Neuronal stem cell (in vitro differentiated cells): Measurements from ENCODE around the gene NUP188. TPM values are rescaled to one million over a fixed set of nuclear protein-coding genes. Genes with fewer than 3 reads are reported as not detected.

Experiments
- DNase-seq: peaks from one replicate; pipeline ENCODE4 v3.0.0-alpha.2; 2013; ENCODE audit warnings: low spot score
- H2AFZ ChIP-seq: one replicate; pipeline ENCODE4 v1.6.1; 2013; ENCODE audit warnings: mild to moderate bottlenecking, low read length, inconsistent platforms
- H2AK5ac ChIP-seq: 2 replicates; pipeline ENCODE4 v1.6.1; 2013; ENCODE audit warnings: low read depth, mild to moderate bottlenecking, inconsistent platforms, low read length, moderate library complexity, mixed read lengths
- H2BK120ac ChIP-seq: 2 replicates; pipeline ENCODE4 v1.6.1; 2013; ENCODE audit warnings: low read depth, mild to moderate bottlenecking, inconsistent platforms, low read length, moderate library complexity, mixed read lengths
- H2BK12ac ChIP-seq: one replicate; pipeline ENCODE4 v1.6.1; 2013; ENCODE audit warnings: low read length, inconsistent platforms
- H2BK15ac ChIP-seq: 2 replicates; pipeline ENCODE4 v1.6.1; 2013; ENCODE audit warnings: mild to moderate bottlenecking, low read length, inconsistent platforms, mixed read lengths
- H2BK5ac ChIP-seq: one replicate; pipeline ENCODE4 v1.6.1; 2013; ENCODE audit warnings: inconsistent platforms, mild to moderate bottlenecking, low read length, moderate library complexity
- H3K14ac ChIP-seq: one replicate; pipeline ENCODE4 v1.6.1; 2013; ENCODE audit warnings: low read length, inconsistent platforms
- H3K18ac ChIP-seq: 2 replicates; pipeline ENCODE4 v1.6.1; 2013; ENCODE audit warnings: low read length, inconsistent platforms
- H3K23ac ChIP-seq: 2 replicates; pipeline ENCODE4 v1.6.1; 2013; ENCODE audit warnings: low read depth, mild to moderate bottlenecking, mixed read lengths, low read length, inconsistent platforms; ENCODE audit not compliant: poor library complexity
- H3K27ac ChIP-seq: replicated peaks from 3 replicates; pipeline ENCODE4 v1.5.1; 2013; ENCODE audit warnings: low read length, inconsistent platforms
- H3K27me3 ChIP-seq, 3 experiments: 2 replicates each; pipeline ENCODE4 v1.6.1; 2013; ENCODE audit warnings: low read length in 3 of 3, mild to moderate bottlenecking in 2 of 3, inconsistent platforms in 1 of 3, low read depth in 1 of 3, mixed read lengths in 1 of 3, moderate library complexity in 1 of 3; ENCODE audit not compliant: control insufficient read depth in 3 of 3, insufficient read depth in 3 of 3
- H3K36me3 ChIP-seq, 2 donors: replicated peaks in 1 of 2; 2 replicates each; pipeline ENCODE4 v1.6.1; 2013; ENCODE audit warnings: low read length in 2 of 2; ENCODE audit not compliant: control insufficient read depth in 2 of 2, insufficient read depth in 2 of 2
- H3K4ac ChIP-seq: 2 replicates; pipeline ENCODE4 v1.6.1; 2013; ENCODE audit warnings: inconsistent platforms, mild to moderate bottlenecking, low read length, moderate library complexity
- H3K4me1 ChIP-seq, 2 donors: 1 replicate in 1 of 2; 2 replicates in 1 of 2; pipeline ENCODE4 v1.6.1; 2013; ENCODE audit warnings: low read length in 2 of 2, low read depth in 1 of 2; ENCODE audit not compliant: control insufficient read depth in 2 of 2, insufficient read depth in 1 of 2
- H3K4me2 ChIP-seq: one replicate; pipeline ENCODE4 v1.6.1; 2013; ENCODE audit warnings: mild to moderate bottlenecking, low read length, inconsistent platforms; ENCODE audit not compliant: insufficient read depth, poor library complexity, severe bottlenecking
- H3K4me3 ChIP-seq, 2 donors: 2 replicates each; pipeline ENCODE4 v1.5.1; 2013; ENCODE audit warnings: low read length in 2 of 2, mild to moderate bottlenecking in 2 of 2, inconsistent platforms in 1 of 2, moderate library complexity in 1 of 2
- H3K79me1 ChIP-seq: one replicate; pipeline ENCODE4 v1.6.1; 2013; ENCODE audit warnings: low read depth, mild to moderate bottlenecking, inconsistent platforms, low read length, moderate library complexity
- H3K9ac ChIP-seq: one replicate; pipeline ENCODE4 v1.6.1; 2013; ENCODE audit warnings: mild to moderate bottlenecking, low read depth, low read length, inconsistent platforms; ENCODE audit not compliant: poor library complexity
- H3K9me3 ChIP-seq, 2 donors: replicated peaks in 1 of 2; 2 replicates each; pipeline versions ENCODE3 to v1.6.1; 2013; ENCODE audit warnings: low read length in 2 of 2, mild to moderate bottlenecking in 2 of 2, inconsistent platforms in 1 of 2, low read depth in 1 of 2, mixed read lengths in 1 of 2, moderate library complexity in 1 of 2; ENCODE audit not compliant: control insufficient read depth in 2 of 2, insufficient read depth in 1 of 2
- H4K8ac ChIP-seq: one replicate; pipeline ENCODE4 v1.6.1; 2013; ENCODE audit warnings: low read depth, mild to moderate bottlenecking, inconsistent platforms, low read length, moderate library complexity
- H4K91ac ChIP-seq: one replicate; pipeline ENCODE4 v1.6.1; 2013; ENCODE audit warnings: low read length, low read depth, mild to moderate bottlenecking, inconsistent platforms; ENCODE audit not compliant: poor library complexity
- WGBS, 2 donors: extraction: QIAGEN DNeasy Blood & Tissue Kit; methylation state at CpG; one replicate each; pipeline ENCODE4 v1.1.7; 2013; ENCODE audit warnings: missing lambda C conversion rate in 2 of 2, mixed read lengths in 1 of 2; ENCODE audit not compliant: insufficient read length in 2 of 2, insufficient replicate concordance in 1 of 2; ENCODE audit errors: extremely low coverage in 2 of 2; 5-methylcytosine and 5-hydroxymethylcytosine counted together
- polyA plus RNA-seq, 2 experiments: library from polyadenylated mRNA; stranded (reverse); fragments of 200-250 nt; gene quantifications; one replicate each; pipeline ENCODE4 v1.2.3, GENCODE V29; 2013

Gene NUP188, protein sequence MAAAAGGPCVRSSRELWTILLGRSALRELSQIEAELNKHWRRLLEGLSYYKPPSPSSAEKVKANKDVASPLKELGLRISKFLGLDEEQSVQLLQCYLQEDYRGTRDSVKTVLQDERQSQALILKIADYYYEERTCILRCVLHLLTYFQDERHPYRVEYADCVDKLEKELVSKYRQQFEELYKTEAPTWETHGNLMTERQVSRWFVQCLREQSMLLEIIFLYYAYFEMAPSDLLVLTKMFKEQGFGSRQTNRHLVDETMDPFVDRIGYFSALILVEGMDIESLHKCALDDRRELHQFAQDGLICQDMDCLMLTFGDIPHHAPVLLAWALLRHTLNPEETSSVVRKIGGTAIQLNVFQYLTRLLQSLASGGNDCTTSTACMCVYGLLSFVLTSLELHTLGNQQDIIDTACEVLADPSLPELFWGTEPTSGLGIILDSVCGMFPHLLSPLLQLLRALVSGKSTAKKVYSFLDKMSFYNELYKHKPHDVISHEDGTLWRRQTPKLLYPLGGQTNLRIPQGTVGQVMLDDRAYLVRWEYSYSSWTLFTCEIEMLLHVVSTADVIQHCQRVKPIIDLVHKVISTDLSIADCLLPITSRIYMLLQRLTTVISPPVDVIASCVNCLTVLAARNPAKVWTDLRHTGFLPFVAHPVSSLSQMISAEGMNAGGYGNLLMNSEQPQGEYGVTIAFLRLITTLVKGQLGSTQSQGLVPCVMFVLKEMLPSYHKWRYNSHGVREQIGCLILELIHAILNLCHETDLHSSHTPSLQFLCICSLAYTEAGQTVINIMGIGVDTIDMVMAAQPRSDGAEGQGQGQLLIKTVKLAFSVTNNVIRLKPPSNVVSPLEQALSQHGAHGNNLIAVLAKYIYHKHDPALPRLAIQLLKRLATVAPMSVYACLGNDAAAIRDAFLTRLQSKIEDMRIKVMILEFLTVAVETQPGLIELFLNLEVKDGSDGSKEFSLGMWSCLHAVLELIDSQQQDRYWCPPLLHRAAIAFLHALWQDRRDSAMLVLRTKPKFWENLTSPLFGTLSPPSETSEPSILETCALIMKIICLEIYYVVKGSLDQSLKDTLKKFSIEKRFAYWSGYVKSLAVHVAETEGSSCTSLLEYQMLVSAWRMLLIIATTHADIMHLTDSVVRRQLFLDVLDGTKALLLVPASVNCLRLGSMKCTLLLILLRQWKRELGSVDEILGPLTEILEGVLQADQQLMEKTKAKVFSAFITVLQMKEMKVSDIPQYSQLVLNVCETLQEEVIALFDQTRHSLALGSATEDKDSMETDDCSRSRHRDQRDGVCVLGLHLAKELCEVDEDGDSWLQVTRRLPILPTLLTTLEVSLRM (N-terminal part only)
- polyA plus RNA-seq (2013, experiment 1 of 2): 25.1 TPM
- 24.6 TPM for polyA plus RNA-seq (2013, experiment 2 of 2)

DNA sequence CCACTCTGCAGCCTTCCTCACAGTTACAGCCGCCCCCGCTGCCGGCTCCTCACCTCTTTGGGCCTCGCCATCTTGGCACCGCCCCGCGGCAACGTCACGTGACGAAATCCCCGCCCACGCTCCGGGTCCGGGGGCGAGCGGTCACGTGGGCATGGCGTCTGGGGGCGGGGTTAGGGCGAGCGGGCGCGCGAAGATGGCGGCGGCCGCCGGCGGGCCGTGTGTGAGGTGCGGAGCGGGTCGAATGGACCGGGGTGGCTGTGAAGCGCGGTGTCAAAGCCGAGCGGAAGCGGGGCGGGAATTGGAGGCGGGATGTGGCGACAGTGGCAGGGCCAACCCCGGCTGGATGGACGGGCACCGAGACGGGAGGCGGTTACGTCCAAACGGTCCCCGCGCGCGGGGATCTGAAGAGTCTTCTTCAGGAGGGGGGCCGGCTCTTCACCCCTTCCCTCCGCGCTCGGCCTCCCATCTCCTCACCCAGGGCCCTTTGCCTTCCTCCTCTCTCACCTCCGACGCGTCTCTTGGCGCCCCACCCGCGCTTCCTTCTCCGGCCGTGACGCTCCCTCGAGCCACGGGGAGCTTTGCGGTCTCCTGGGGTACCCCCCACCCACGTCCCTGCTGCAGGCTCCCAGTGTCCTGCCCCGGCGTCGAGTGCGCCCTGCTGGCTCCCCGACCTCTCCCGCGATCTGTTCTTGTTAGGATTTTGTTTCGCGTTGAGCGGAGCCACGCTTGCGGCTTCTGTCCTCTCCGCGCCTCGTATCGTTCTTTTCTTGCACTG is at the start of gene NUP188, which contains the start of gene DOLK:
TSS of gene NUP188 (plus strand) at position 173 of the 775 bp plus-strand sequence. CDS start at position 194, 21 bp downstream.
TSS of gene DOLK (minus strand) at position 77 of the 775 bp plus-strand sequence. CDS start 300 bp downstream, outside the sequence.
- H3K4me1 ChIP-seq: peaks cover 3 to 5% of the 10 kb centered on the region in 2 donors
- DNase-seq: peak; percentile 95
- peak within 1 kb of the TSS; percentile 94 for H2BK15ac ChIP-seq
- no peak within 1 kb of the TSS for H4K91ac ChIP-seq
- peak within 1 kb of the TSS; percentile 98 for H2BK5ac ChIP-seq
- H3K4me2 ChIP-seq: peak within 1 kb of the TSS; percentile 89
- H3K4ac ChIP-seq: peak within 1 kb of the TSS; percentile 89
- peak within 1 kb of the TSS; percentile 96 for H2AK5ac ChIP-seq
- WGBS, 2 donors: no CpG with 5 or more reads among the region's 86 CpGs
- H3K18ac ChIP-seq: peak within 1 kb of the TSS; percentile 100
- H2BK12ac ChIP-seq: no peak within 1 kb of the TSS
- H3K27me3 ChIP-seq: no peaks in the 10 kb centered on the region
- H3K4me3 ChIP-seq: peak within 1 kb of the TSS; percentile 98 to 99
- peak within 1 kb of the TSS; percentile 87 for H2BK120ac ChIP-seq
- peak within 1 kb of the TSS; percentile 100 for H2AFZ ChIP-seq
- peak within 1 kb of the TSS; percentile 70 for H3K27ac ChIP-seq
- peaks cover 19% of the 10 kb centered on the region for H3K79me1 ChIP-seq
- H3K36me3 ChIP-seq: peaks cover 18 to 44% of the 10 kb centered on the region in 2 donors
- peak within 1 kb of the TSS; percentile 1 for H4K8ac ChIP-seq
- peak within 1 kb of the TSS; percentile 99 for H3K14ac ChIP-seq
- H3K9me3 ChIP-seq: no peaks in the 10 kb centered on the region
- peak within 1 kb of the TSS; percentile 99 for H3K9ac ChIP-seq
- peak within 1 kb of the TSS; percentile 100 for H3K23ac ChIP-seq

DNA sequence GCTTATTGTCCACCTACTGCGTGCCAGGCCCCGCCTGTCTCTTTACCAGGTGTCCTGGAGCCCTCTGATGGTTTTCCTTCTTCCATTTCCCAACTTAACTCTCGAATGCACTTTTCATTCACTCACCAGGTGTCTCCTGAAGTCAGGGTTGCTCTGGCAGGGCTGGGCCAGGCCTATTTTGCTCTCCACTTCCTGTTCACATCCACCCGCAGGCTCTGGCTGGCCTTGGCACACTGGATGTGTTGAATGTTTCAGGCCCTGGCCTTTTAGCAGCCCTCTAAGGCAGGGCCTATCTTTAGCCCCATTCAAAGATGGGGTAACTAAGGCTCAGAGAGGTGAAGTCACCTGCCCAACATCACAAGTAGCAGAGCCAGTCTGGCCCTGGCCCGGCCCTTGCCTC is 49.1 kb upstream of the NUP188 start:
- peaks cover 2% of the 10 kb centered on the region for H3K79me1 ChIP-seq
- H3K27me3 ChIP-seq: no peaks in the 10 kb centered on the region
- H3K4me1 ChIP-seq: peaks cover 0 to 2% of the 10 kb centered on the region in 2 donors
- peaks cover 4 to 60% of the 10 kb centered on the region in 2 donors for H3K36me3 ChIP-seq
- no peak overlapping the region for H3K27ac ChIP-seq
- H2AK5ac ChIP-seq: no peak overlapping the region
- H4K8ac ChIP-seq: no peak overlapping the region
- no peak for DNase-seq
- no peak overlapping the region for H3K23ac ChIP-seq
- H3K4me2 ChIP-seq: no peak overlapping the region
- peak overlapping the region; percentile 2 for H3K14ac ChIP-seq
- H3K4ac ChIP-seq: no peak overlapping the region
- no peak overlapping the region for H2BK12ac ChIP-seq
- H2BK5ac ChIP-seq: peak overlapping the region; percentile 66
- H2AFZ ChIP-seq: no peak overlapping the region
- H3K18ac ChIP-seq: no peak overlapping the region
- H2BK15ac ChIP-seq: no peak overlapping the region
- no peaks in the 10 kb centered on the region for H3K9me3 ChIP-seq
- no peak overlapping the region for H3K4me3 ChIP-seq
- H3K9ac ChIP-seq: no peak overlapping the region
- WGBS, 2 donors: no CpG with 5 or more reads among the region's 5 CpGs
- H2BK120ac ChIP-seq: no peak overlapping the region
- no peak overlapping the region for H4K91ac ChIP-seq

DNA sequence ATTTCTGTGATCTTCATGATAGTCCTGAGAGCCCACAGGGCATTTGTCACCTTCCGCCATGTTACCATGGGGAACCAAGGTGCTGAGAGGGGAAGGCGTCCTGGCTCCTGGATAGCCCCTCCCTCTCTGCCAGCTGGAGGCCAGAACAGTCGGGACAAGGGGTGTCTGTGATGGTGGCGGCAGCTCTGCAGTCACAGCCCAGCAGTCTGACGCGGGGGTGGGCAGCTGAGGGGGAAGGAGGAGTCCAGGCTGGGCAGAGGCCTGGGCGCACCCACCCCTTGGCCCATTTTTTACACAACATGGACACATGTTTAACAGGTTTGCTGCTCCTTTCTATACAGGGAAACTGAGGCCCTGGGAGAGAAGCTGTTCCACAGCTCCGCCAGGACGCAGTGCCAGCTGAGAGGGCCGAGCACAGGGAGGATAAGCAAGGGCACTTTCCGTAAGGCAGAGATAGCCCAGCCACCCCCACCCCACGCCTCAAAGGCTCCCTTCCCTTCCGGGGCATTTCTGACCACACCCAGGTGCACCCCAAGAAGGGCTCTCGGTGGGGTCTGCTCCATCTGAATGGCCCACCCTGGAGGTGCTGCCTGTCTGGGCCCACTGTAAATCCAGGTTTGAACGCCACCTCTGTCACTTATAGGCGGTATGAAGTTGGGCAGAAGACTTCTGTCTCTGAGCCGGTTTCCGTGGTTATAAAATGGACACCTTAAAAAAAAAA is 48.5 kb upstream of the NUP188 start:
- H3K27ac ChIP-seq: no peak overlapping the region
- H3K27me3 ChIP-seq: no peaks in the 10 kb centered on the region
- no peak overlapping the region for H3K9ac ChIP-seq
- H2BK5ac ChIP-seq: peak overlapping the region; percentile 66
- H3K4ac ChIP-seq: no peak overlapping the region
- no peak overlapping the region for H3K23ac ChIP-seq
- H2BK120ac ChIP-seq: no peak overlapping the region
- no peak overlapping the region for H2AK5ac ChIP-seq
- no peak overlapping the region for H3K4me3 ChIP-seq
- WGBS, 2 donors: no CpG with 5 or more reads among the region's 18 CpGs
- H3K36me3 ChIP-seq: peaks cover 4 to 57% of the 10 kb centered on the region in 2 donors
- H3K14ac ChIP-seq: peak overlapping the region; percentile 2
- H3K18ac ChIP-seq: no peak overlapping the region
- H3K4me1 ChIP-seq: peaks cover 0 to 2% of the 10 kb centered on the region in 2 donors
- H3K79me1 ChIP-seq: peaks cover 2% of the 10 kb centered on the region
- DNase-seq: no peak
- H2AFZ ChIP-seq: no peak overlapping the region
- no peak overlapping the region for H3K4me2 ChIP-seq
- no peaks in the 10 kb centered on the region for H3K9me3 ChIP-seq
- no peak overlapping the region for H4K91ac ChIP-seq
- H2BK12ac ChIP-seq: no peak overlapping the region
- no peak overlapping the region for H2BK15ac ChIP-seq
- H4K8ac ChIP-seq: no peak overlapping the region
